ENCODE measurements around the gene HDHD3. TPM values are rescaled to one million over a fixed set of nuclear protein-coding genes. Genes with fewer than 3 reads are reported as not detected.
A peak's percentile ranks its signal among the peaks of the same experiment; 100 is the strongest.

The HDHD3 gene
- total RNA-seq, 2 donors from 2014 or later = 132 to 141 TPM

DNA sequence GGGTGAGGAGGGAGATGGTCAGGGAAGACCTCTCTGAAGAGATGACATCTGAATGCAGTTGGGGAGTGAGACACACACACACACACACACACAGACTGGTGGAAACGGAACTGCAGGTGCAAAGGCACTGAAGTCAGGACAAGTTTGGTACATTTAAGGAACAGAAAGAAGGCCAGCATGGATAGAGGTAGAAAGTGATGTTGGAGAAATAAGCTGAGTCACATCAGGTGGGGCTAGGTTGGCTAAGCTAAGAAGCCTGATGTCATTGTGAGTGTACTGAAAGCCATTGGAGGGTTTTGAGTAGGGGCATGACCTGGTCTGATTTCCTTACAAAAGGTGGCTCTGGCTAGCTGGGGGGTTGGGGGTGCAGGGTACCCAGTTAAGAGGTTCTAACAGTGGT is 24.4 kb downstream of the HDHD3 start:
- H3K27me3 ChIP-seq = no peaks in the 10 kb centered on the region
- no peak overlapping the region for H3K4me3 ChIP-seq
- no peaks in the 10 kb centered on the region for H3K36me3 ChIP-seq
- no peak overlapping the region for H3K27ac ChIP-seq
- H3K9ac ChIP-seq (ENCODE audit: low read depth in 2 of 2, low read length in 2 of 2) = no peak overlapping the region
- TF ChIP-seq, protein P1, sequence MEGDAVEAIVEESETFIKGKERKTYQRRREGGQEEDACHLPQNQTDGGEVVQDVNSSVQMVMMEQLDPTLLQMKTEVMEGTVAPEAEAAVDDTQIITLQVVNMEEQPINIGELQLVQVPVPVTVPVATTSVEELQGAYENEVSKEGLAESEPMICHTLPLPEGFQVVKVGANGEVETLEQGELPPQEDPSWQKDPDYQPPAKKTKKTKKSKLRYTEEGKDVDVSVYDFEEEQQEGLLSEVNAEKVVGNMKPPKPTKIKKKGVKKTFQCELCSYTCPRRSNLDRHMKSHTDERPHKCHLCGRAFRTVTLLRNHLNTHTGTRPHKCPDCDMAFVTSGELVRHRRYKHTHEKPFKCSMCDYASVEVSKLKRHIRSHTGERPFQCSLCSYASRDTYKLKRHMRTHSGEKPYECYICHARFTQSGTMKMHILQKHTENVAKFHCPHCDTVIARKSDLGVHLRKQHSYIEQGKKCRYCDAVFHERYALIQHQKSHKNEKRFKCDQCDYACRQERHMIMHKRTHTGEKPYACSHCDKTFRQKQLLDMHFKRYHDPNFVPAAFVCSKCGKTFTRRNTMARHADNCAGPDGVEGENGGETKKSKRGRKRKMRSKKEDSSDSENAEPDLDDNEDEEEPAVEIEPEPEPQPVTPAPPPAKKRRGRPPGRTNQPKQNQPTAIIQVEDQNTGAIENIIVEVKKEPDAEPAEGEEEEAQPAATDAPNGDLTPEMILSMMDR (IDR thresholded peaks at IDR 0.05) = no peak
- no peak for DNase-seq
- intact Hi-C loops (cut with DNase I) = no loop called here
- no peaks in the 10 kb centered on the region for H3K9me3 ChIP-seq
- H3K4me1 ChIP-seq = peaks cover 4% of the 10 kb centered on the region

DNA sequence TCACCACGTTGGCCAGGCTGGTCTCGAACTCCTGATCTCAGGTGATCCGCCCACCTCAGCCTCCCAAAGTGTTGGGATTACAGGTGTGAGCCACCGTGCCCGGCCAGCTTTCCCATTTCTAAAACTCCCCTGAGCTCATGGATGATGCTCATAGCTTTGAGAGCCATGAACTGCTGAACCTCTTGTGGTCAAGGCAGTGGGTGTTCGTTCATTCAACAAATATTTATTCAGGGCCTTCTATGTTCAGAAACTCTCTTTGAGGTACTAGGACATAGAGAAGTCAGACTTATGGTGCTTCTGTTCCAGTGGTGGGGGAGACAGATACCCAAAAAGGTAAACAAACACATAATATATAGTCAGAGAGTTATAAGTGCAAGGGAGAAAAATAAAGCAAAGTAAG is 24.8 kb downstream of the HDHD3 start:
- H3K4me1 ChIP-seq = peaks cover 4% of the 10 kb centered on the region
- intact Hi-C loops (cut with DNase I) = no loop called here
- no peaks in the 10 kb centered on the region for H3K9me3 ChIP-seq
- no peak overlapping the region for H3K9ac ChIP-seq (ENCODE audit: low read depth in 2 of 2, low read length in 2 of 2)
- no peak overlapping the region for H3K4me3 ChIP-seq
- TF ChIP-seq, protein P1 (IDR thresholded peaks at IDR 0.05) = no peak
- no peak overlapping the region for H3K27ac ChIP-seq
- H3K27me3 ChIP-seq = no peaks in the 10 kb centered on the region
- H3K36me3 ChIP-seq = no peaks in the 10 kb centered on the region
- DNase-seq = no peak

DNA sequence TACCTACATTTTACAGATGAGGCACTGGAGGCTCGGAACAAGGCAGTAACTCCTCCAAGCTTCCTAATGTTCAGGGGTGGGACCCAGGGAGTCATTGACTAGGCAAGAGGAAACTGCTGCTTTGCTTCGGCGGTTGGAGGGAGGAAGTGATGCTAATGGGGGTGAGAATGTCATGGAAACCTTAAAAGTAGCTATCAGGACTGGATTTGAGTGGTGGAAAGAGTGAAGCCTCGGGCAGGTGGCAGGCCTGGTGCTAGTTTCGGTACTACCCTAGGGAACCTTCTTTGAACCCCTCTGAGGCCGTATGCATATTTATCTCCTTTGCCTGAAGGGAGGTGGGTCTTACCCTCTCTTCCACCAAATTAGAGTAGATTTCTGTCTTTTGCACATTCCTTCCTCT is 25.8 kb downstream of the HDHD3 start:
- DNase-seq = no peak
- intact Hi-C loops (cut with DNase I) = no loop called here
- H3K36me3 ChIP-seq = no peaks in the 10 kb centered on the region

DNA sequence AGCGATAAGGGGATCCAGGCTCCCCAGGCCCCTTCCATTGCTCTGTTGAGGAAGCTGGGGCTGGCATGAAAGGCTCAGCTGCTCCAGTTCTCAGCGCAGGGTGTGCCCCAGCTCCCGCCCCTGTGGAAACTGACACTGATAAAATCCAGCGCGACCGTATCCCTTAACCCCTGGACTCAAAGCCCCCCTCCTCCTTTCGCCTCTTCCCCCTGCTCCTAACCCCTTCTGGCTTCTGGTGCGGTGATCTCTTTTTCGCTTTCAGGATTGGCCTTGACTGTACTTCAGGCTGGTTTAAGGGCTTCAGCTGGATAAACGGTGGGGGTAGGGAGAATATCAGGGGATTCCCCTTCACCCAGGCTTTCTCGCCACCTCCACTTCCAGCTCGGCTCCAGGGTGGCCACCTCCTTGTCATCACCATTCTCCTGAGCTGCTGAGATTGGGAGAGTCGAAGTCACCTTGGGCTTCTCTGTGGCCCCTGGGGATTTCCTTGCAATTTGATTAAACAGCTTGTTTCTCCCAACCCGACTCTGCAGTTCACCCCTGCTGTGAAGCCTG is 26.6 kb downstream of the HDHD3 start:
- no peak for DNase-seq
- Histone ChIP-seq H3K27me3 (no peaks in the 10 kb centered on the region), H3K9ac (ENCODE audit: low read depth in 2 of 2, low read length in 2 of 2) (peak overlapping the region; percentile 70 to 75), H3K27ac (peak overlapping the region; percentile 36), H3K4me3 (peak overlapping the region; percentile 67), H3K4me1 (peaks cover 13% of the 10 kb centered on the region), H3K36me3 (no peaks in the 10 kb centered on the region), H3K9me3 (no peaks in the 10 kb centered on the region)
- intact Hi-C loops (cut with DNase I) = no loop called here
- TF ChIP-seq, protein P1 (IDR thresholded peaks at IDR 0.05) = no peak

More for the DNA sequence above, 25.8 kb downstream of the HDHD3 start:
- no peaks in the 10 kb centered on the region for H3K9me3 ChIP-seq
- H3K27ac ChIP-seq = no peak overlapping the region
- no peak overlapping the region for H3K4me3 ChIP-seq
- H3K27me3 ChIP-seq = no peaks in the 10 kb centered on the region
- no peak overlapping the region for H3K9ac ChIP-seq (ENCODE audit: low read depth in 2 of 2, low read length in 2 of 2)
- H3K4me1 ChIP-seq = peaks cover 10% of the 10 kb centered on the region
- TF ChIP-seq, protein P1 (IDR thresholded peaks at IDR 0.05) = no peak

DNA sequence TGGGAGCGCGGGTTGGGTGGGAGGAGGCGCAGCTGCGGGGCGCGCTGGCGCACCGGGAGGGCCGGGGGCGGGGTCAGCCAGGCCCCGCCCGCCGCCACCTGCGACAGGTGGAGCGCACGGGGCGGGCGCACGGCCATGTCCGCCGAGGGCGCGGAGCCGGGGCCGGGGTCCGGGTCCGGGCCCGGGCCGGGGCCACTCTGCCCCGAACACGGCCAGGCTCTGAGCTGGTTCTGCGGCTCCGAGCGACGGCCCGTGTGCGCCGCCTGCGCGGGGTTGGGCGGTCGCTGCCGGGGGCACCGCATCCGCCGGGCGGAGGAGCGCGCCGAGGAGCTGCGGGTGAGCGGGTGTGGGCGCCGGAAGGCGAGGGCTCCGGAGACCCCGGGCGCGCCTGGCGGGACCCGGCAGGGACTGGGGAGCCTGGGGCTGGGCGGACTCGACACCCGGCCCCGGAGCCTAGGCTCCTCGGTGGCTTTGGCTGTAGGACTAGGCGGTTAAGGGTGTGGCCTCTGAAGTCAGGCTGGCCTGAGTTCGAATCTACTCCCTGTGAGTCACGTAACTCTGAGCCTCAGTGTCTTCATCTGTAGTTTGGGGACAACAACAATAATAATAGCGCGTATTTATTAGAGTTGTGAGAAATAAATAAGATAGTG is 27.2 kb downstream of the HDHD3 start, which contains the start of gene BSPRY:
Gene BSPRY, plus strand, starts transcription at position 97 of the 650 bp plus-strand sequence. Its CDS starts 39 bp downstream, at position 136.
- peak within 1 kb of the TSS; percentile 36 for H3K27ac ChIP-seq
- DNase-seq = peak; percentile 63
- peak within 1 kb of the TSS; percentile 67 for H3K4me3 ChIP-seq
- no peaks in the 10 kb centered on the region for H3K9me3 ChIP-seq
- H3K4me1 ChIP-seq = peaks cover 16% of the 10 kb centered on the region
- intact Hi-C loops (cut with DNase I) = no loop called here
- peak within 1 kb of the TSS; percentile 70 to 75 for H3K9ac ChIP-seq (ENCODE audit: low read depth in 2 of 2, low read length in 2 of 2)
- no peaks in the 10 kb centered on the region for H3K27me3 ChIP-seq
- H3K36me3 ChIP-seq = no peaks in the 10 kb centered on the region
- TF ChIP-seq, protein P1 (IDR thresholded peaks at IDR 0.05) = no peak

All from colonic mucosa (tissue), 4 donors.